ENCODE data around the gene IFNA16.
"Not testable (repeated sequence)": the region's sequence is repeated elsewhere in the genome, so short reads cannot be mapped to it uniquely, and the experiment has no call there.

IFNA16 gene

GRCh38 chr9:21171351-21171750 is 45.8 kb downstream of the IFNA16 start (continued):
- no peak for TF ChIP-seq ZNF280D (tag by site-specific recombination; IDR thresholded peaks at IDR 0.05)

- POLR2A ChIA-PET; H3K9me3 ChIP-seq (ENCODE audit: control insufficient read depth, insufficient read depth, low read depth, low read length); H3K4me3 ChIP-seq (ENCODE audit: low read depth, low read length); H3K27ac ChIP-seq (ENCODE audit: extremely low read depth, low read depth, low read length); H3K36me3 ChIP-seq (ENCODE audit: control insufficient read depth in 2 of 2, insufficient read depth in 1 of 2, low read length in 2 of 2); H3K4me1 ChIP-seq (ENCODE audit: control insufficient read depth, insufficient read depth, low read length): not testable (repeated sequence)
- CTCF ChIA-PET: interaction anchor here (0.7 to 1.1 kb wide), 2 partner anchors 17 to 301 kb away, joined by 3 to 4 read pairs; no protein-coding TSS in a partner anchor
Measured at GRCh38 chr9:21166560-21166959, 50.6 kb downstream of the IFNA16 start, which contains the start of gene IFNA21. Gene IFNA21 (minus strand): TSS chr9:21166660. CDS start chr9:21166612, 48 bp downstream.
